Vagina (tissue), 2 donors: ENCODE measurements around the gene PRDM1. TPM values are rescaled to one million over a fixed set of nuclear protein-coding genes. Genes with fewer than 3 reads are reported as not detected.

Source experiments
- DNase-seq, 2 donors: peaks; one replicate each; pipeline ENCODE4 v3.0.0-alpha.2; 2017; ENCODE audit errors: extremely low spot score in 2 of 2
- H3K27ac ChIP-seq: fragments of 200-600 bp; sonication (generic); one replicate; pipeline ENCODE4 v1.5.1; 2019
- H3K27me3 ChIP-seq: fragments of 200-600 bp; sonication (generic); one replicate; pipeline ENCODE4 v1.5.1; 2019
- H3K36me3 ChIP-seq, 2 donors: fragments of 200-600 bp; sonication (generic); one replicate each; pipeline ENCODE4 v1.5.1; 2017 to 2019
- H3K4me1 ChIP-seq: fragments of 200-600 bp; sonication (generic); one replicate; pipeline ENCODE4 v1.5.1; 2019
- H3K4me3 ChIP-seq, 2 donors: fragments of 200-600 bp; sonication (generic); 1 replicate in 1 of 2; 2 replicates in 1 of 2; pipeline ENCODE4 v1.5.1; 2016 to 2019
- H3K9me3 ChIP-seq: fragments of 200-600 bp; sonication (generic); one replicate; pipeline ENCODE4 v1.5.1; 2019
- POLR2A ChIP-seq, 2 donors: fragments of 450-650 bp; IDR thresholded peaks; one replicate each; pipeline ENCODE4 v1.6.1; 2017; ENCODE audit warnings: antibody characterized with exemption in 2 of 2, mild to moderate bottlenecking in 2 of 2, moderate library complexity in 2 of 2
- POLR2AphosphoS5 ChIP-seq, 2 donors: sonication (generic); formaldehyde crosslinking; IDR thresholded peaks; one replicate each; pipeline ENCODE4 v1.9.0; 2017; ENCODE audit warnings: antibody characterized with exemption in 2 of 2, mild to moderate bottlenecking in 2 of 2, low read depth in 1 of 2; ENCODE audit not compliant: insufficient read depth in 1 of 2
- intact Hi-C: fragments of 100-400 bp; cut with DNase I; formaldehyde crosslinking; loops from one replicate; pipeline ENCODE4 v1.15.1; 2023
- total RNA-seq: library from RNA; depleted of rRNA; stranded (reverse); fragments of >200 nt; gene quantifications from one replicate; pipeline ENCODE4 v1.2.3, GENCODE V29; 2016
- TF ChIP-seq, protein P1 (sequence below), 3 experiments: fragments of 450-650 bp in 2 of 3; fragments of 200-600 bp in 1 of 3; sonication (generic) in 1 of 3; IDR thresholded peaks; one replicate each; pipeline ENCODE4 v1.5.1; 2017 to 2019; ENCODE audit warnings: antibody characterized with exemption in 3 of 3, mild to moderate bottlenecking in 2 of 3, moderate library complexity in 2 of 3

PRDM1 gene
- total RNA-seq, 1 donor from 2014 or later: 27.0 TPM

DNA sequence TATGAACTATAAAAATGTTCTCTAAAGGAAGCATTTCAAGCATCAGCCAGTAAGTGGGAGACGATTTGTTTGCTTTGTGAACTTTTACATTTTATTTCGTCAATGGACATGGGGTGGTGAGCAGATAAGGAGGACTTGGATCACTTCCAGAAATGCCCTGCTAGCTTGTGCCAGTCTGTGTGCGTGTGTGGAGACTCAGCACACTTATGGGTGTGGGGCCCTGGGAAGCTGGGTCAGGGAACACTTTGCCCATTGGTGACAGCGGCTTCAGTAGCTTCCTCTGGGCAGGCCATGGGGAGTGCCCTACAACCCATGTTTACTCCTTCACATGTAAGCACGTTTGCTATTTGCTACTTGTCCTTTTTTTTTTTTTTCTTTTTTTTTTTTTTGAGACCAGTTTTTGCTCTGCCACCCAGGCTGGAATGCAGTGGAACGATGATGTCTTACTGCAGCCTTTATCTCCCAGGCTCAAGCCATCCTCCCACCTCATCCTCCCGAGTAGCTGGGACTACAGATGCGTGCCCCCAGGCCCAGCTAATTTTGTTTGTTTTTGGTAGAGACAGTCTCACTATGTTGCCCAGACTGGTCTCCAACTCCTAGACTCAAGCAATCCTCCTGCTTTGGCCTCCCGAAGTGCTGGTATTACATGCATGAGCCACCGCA, 24.2 kb downstream of the PRDM1 start:
- no peak for DNase-seq
- H3K9me3 ChIP-seq: no peaks in the 10 kb centered on the region
- no peak overlapping the region for H3K27ac ChIP-seq
- peaks cover 0 to 28% of the 10 kb centered on the region in 2 donors for H3K36me3 ChIP-seq
- TF ChIP-seq, protein P1, sequence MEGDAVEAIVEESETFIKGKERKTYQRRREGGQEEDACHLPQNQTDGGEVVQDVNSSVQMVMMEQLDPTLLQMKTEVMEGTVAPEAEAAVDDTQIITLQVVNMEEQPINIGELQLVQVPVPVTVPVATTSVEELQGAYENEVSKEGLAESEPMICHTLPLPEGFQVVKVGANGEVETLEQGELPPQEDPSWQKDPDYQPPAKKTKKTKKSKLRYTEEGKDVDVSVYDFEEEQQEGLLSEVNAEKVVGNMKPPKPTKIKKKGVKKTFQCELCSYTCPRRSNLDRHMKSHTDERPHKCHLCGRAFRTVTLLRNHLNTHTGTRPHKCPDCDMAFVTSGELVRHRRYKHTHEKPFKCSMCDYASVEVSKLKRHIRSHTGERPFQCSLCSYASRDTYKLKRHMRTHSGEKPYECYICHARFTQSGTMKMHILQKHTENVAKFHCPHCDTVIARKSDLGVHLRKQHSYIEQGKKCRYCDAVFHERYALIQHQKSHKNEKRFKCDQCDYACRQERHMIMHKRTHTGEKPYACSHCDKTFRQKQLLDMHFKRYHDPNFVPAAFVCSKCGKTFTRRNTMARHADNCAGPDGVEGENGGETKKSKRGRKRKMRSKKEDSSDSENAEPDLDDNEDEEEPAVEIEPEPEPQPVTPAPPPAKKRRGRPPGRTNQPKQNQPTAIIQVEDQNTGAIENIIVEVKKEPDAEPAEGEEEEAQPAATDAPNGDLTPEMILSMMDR (IDR thresholded peaks at IDR 0.05): no peak
- TF ChIP-seq POLR2A (IDR thresholded peaks at IDR 0.05) (no peak), POLR2AphosphoS5 (IDR thresholded peaks at IDR 0.05; ENCODE audit: insufficient read depth in 1 of 2, low read depth in 1 of 2) (no peak)
- H3K4me1 ChIP-seq: peaks cover 6% of the 10 kb centered on the region
- H3K27me3 ChIP-seq: no peaks in the 10 kb centered on the region
- H3K4me3 ChIP-seq: no peak overlapping the region
- intact Hi-C loops: no loop called here

DNA sequence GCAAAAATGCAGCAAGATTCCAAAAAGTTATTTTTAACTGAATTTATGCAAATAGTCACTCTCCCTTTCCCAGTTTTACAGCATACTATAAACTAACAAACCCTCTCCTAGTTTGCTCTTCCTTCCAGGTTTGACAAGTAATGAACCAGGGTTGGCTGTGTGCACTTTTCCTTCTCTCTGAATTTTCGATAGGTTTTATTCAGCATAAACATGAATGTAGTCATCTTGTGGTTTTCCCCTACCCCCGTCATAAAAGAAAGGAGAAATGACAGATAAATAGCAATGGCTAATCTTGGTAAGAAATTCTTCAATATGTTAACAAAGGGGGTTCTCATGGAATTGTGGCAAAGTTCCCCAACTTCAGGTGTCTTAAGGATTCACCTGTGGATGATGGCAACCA, 26.3 kb downstream of the PRDM1 start:
- no peaks in the 10 kb centered on the region for H3K9me3 ChIP-seq
- H3K4me1 ChIP-seq: peaks cover 12% of the 10 kb centered on the region
- peaks cover 0 to 7% of the 10 kb centered on the region in 2 donors for H3K36me3 ChIP-seq
- DNase-seq: no peak
- intact Hi-C loops: no loop called here
- H3K4me3 ChIP-seq: no peak overlapping the region
- H3K27me3 ChIP-seq: no peaks in the 10 kb centered on the region
- TF ChIP-seq POLR2AphosphoS5 (IDR thresholded peaks at IDR 0.05; ENCODE audit: insufficient read depth in 1 of 2, low read depth in 1 of 2) (no peak), POLR2A (IDR thresholded peaks at IDR 0.05) (no peak)
- TF ChIP-seq, protein P1 (IDR thresholded peaks at IDR 0.05): no peak
- no peak overlapping the region for H3K27ac ChIP-seq

DNA sequence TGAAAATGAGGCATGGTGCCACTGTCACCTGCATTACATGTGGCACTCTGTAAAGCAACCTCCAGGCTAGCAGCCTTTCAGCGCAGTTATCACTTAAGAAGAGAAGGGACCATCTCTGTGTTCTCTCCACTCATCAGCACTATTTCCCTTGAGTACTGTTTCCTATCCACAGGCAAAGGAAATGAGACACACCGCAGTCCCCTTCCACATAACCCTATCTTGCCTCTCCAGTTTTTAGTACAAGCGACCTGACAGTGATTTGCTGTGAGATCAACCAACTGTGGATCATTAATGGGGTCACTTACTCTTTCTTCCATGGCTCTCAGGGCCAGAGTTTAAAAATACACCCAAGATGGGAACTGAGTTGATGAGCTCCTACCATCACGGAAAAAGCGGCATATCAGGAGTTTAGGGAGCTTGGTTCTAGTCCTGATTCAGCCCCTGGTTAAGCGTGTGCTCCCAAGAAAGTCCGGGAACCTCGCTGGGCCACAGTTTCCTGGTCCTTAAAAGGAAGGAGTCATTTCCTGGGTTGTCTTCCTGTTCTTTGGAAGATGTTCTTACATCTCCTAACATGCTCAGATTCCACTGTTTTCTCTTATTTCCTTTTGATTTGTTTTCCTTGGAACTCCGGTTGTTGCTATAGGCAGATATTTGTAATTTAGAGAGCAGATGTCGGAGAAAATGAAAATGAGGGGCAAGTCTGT, 27.3 kb downstream of the PRDM1 start:
- intact Hi-C loops: no loop called here
- Histone ChIP-seq H3K27me3 (no peaks in the 10 kb centered on the region), H3K36me3 (no peaks in the 10 kb centered on the region), H3K4me3 (no peak overlapping the region), H3K9me3 (no peaks in the 10 kb centered on the region), H3K4me1 (peaks cover 12% of the 10 kb centered on the region), H3K27ac (no peak overlapping the region)
- TF ChIP-seq, protein P1 (IDR thresholded peaks at IDR 0.05): no peak
- no peak for TF ChIP-seq POLR2A (IDR thresholded peaks at IDR 0.05)
- TF ChIP-seq POLR2AphosphoS5 (IDR thresholded peaks at IDR 0.05; ENCODE audit: insufficient read depth in 1 of 2, low read depth in 1 of 2): no peak
- no peak for DNase-seq

DNA sequence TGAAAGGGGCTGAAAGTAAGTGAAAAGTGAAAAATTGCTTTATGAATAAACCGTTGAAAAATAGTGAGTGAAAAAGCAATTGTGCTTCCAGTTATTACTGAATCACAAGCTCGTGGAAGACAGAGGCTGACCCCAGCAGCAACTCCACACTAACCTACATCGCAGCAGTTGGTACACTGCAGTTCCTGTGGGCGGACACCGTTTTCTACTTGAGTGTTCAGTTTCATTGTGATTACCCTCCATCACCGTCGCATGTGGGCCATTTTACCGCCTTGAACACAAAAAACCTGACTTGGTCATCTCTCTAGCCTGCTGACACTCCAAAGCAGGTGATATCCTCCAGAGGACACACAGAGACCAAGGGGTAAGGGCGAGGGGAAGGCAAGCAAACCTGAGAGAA, 28.4 kb downstream of the PRDM1 start:
- no peak for DNase-seq
- Histone ChIP-seq H3K4me3 (no peak overlapping the region), H3K9me3 (no peaks in the 10 kb centered on the region), H3K36me3 (no peaks in the 10 kb centered on the region), H3K4me1 (peaks cover 12% of the 10 kb centered on the region), H3K27ac (no peak overlapping the region), H3K27me3 (no peaks in the 10 kb centered on the region)
- intact Hi-C loops: no loop called here
- no peak for TF ChIP-seq POLR2AphosphoS5 (IDR thresholded peaks at IDR 0.05; ENCODE audit: insufficient read depth in 1 of 2, low read depth in 1 of 2)
- TF ChIP-seq, protein P1 (IDR thresholded peaks at IDR 0.05): no peak
- TF ChIP-seq POLR2A (IDR thresholded peaks at IDR 0.05): no peak

DNA sequence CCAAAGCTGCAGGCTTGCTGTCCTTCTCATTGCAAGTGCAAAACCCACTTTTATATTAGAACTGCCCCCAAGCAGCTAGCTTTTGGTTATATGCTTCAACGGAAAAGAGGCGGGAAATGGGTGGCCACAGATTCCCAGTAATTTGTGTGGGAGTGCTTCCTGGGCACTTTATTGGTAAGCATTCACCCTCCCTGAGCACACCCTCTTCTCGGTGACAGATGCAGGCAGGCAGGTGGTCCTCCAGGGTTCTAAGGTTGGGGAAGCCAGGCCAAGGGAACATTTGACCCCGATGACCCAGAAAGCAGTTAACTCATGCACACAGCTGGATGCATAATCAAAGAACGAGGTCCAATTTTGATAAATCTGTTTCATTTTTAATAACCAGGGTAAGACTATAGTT, 29.1 kb downstream of the PRDM1 start:
- no peak overlapping the region for H3K27ac ChIP-seq

More for the DNA sequence above, 29.1 kb downstream of the PRDM1 start:
- intact Hi-C loops: no loop called here
- Histone ChIP-seq H3K36me3 (no peaks in the 10 kb centered on the region), H3K9me3 (no peaks in the 10 kb centered on the region), H3K27me3 (no peaks in the 10 kb centered on the region), H3K4me3 (no peak overlapping the region), H3K4me1 (peaks cover 12% of the 10 kb centered on the region)
- no peak for DNase-seq
- TF ChIP-seq POLR2A (IDR thresholded peaks at IDR 0.05) (no peak), POLR2AphosphoS5 (IDR thresholded peaks at IDR 0.05; ENCODE audit: insufficient read depth in 1 of 2, low read depth in 1 of 2) (no peak)
- TF ChIP-seq, protein P1 (IDR thresholded peaks at IDR 0.05): no peak
